GM23338 (cell line): ENCODE results near the gene ARHGEF17. TPM values are rescaled to one million over a fixed set of nuclear protein-coding genes. Genes with fewer than 3 reads are reported as not detected.

Experiments used
- ATAC-seq: fragments of 200-7000 bp; cut with Tn5 transposase; 3 replicates; pipeline ENCODE4 v1.9.1; 2020
- DNase-seq: peaks from one replicate; pipeline ENCODE4 v3.0.0-alpha.2; 2015; ENCODE audit warnings: low spot score
- H2AFZ ChIP-seq: fragments of 200-600 bp; sonication (generic); 2 replicates; pipeline ENCODE4 v1.8.0; 2016; ENCODE audit warnings: antibody characterized with exemption, mild to moderate bottlenecking, moderate library complexity
- H3F3A ChIP-seq: fragments of 200-600 bp; sonication (generic); replicated peaks from 2 replicates; pipeline ENCODE4 v1.8.0; 2017; ENCODE audit warnings: antibody characterized with exemption, mixed run types, low read depth
- H3K27ac ChIP-seq: fragments of 200-600 bp; sonication (generic); 2 replicates; pipeline ENCODE4 v1.6.1; 2016; ENCODE audit warnings: low read depth
- H3K27me3 ChIP-seq: fragments of 200-600 bp; sonication (generic); 2 replicates; pipeline ENCODE4 v1.8.0; 2016; ENCODE audit warnings: mild to moderate bottlenecking, mixed run types, moderate library complexity; ENCODE audit not compliant: insufficient read depth
- H3K36me3 ChIP-seq: fragments of 200-600 bp; sonication (generic); 2 replicates; pipeline ENCODE4 v1.8.0; 2016; ENCODE audit warnings: mild to moderate bottlenecking; ENCODE audit not compliant: insufficient read depth
- H3K4me1 ChIP-seq: fragments of 200-600 bp; sonication (generic); 2 replicates; pipeline ENCODE4 v1.8.0; 2016; ENCODE audit warnings: mild to moderate bottlenecking, moderate library complexity; ENCODE audit not compliant: insufficient read depth
- H3K4me2 ChIP-seq: fragments of 200-600 bp; sonication (generic); 2 replicates; pipeline ENCODE4 v1.7.1; 2017; ENCODE audit warnings: mixed run types
- H3K4me3 ChIP-seq: fragments of 200-600 bp; sonication (generic); 2 replicates; pipeline ENCODE4 v1.6.1; 2016; ENCODE audit warnings: mixed run types
- H3K79me2 ChIP-seq: fragments of 200-600 bp; sonication (generic); replicated peaks from 2 replicates; pipeline ENCODE4 v1.8.0; 2017; ENCODE audit warnings: mild to moderate bottlenecking; ENCODE audit not compliant: insufficient read depth
- H3K9me2 ChIP-seq: fragments of 200-600 bp; sonication (generic); 2 replicates; pipeline ENCODE4 v1.8.0; 2017; ENCODE audit not compliant: insufficient read depth
- H4K20me1 ChIP-seq: fragments of 200-600 bp; sonication (generic); replicated peaks from 2 replicates; pipeline ENCODE4 v1.8.0; 2017; ENCODE audit warnings: mild to moderate bottlenecking; ENCODE audit not compliant: insufficient read depth
- H3K27ac Mint-ChIP-seq: 2 replicates; pipeline ENCODE4 v1.8.0; 2020; ENCODE audit warnings: inconsistent platforms, mild to moderate bottlenecking, moderate library complexity, mixed read lengths
- H3K27me3 Mint-ChIP-seq: 3 replicates; pipeline ENCODE4 v1.8.0; 2022; ENCODE audit warnings: low read depth, mild to moderate bottlenecking, moderate library complexity, mixed read lengths, inconsistent platforms; ENCODE audit not compliant: insufficient read depth, poor library complexity
- H3K36me3 Mint-ChIP-seq: 3 replicates; pipeline ENCODE4 v1.8.0; 2021; ENCODE audit warnings: low read depth, mild to moderate bottlenecking, inconsistent platforms, moderate library complexity, mixed read lengths
- H3K4me1 Mint-ChIP-seq: 3 replicates; pipeline ENCODE4 v1.8.0; 2020; ENCODE audit warnings: mild to moderate bottlenecking, inconsistent platforms, mixed read lengths
- H3K4me3 Mint-ChIP-seq: 3 replicates; pipeline ENCODE4 v1.8.0; 2021; ENCODE audit warnings: moderate library complexity, mild to moderate bottlenecking, inconsistent platforms, mixed read lengths
- H3K9me3 Mint-ChIP-seq: 3 replicates; pipeline ENCODE4 v1.8.0; 2020; ENCODE audit warnings: moderate library complexity, mild to moderate bottlenecking, inconsistent platforms, mixed read lengths
- CREB1 ChIP-seq: fragments of 250-450 bp; sonication (Bioruptor Pico); IDR thresholded peaks from 2 replicates; pipeline ENCODE4 v1.5.0; 2020; ENCODE audit warnings: low read depth, mild to moderate bottlenecking, moderate library complexity
- EZH2 ChIP-seq: fragments of 200-600 bp; sonication (generic); IDR thresholded peaks from one replicate; pipeline ENCODE4 v1.8.0; 2017; ENCODE audit warnings: antibody characterized with exemption, mild to moderate bottlenecking, low read depth; ENCODE audit not compliant: unreplicated experiment
- EZH2phosphoT487 ChIP-seq: fragments of 200-600 bp; sonication (generic); IDR thresholded peaks from one replicate; pipeline ENCODE4 v1.8.1; 2018; ENCODE audit warnings: antibody characterized with exemption; ENCODE audit not compliant: unreplicated experiment
- JUNB ChIP-seq: IDR thresholded peaks from one replicate; pipeline ENCODE4 v1.6.1; 2016; ENCODE audit warnings: antibody characterized with exemption; ENCODE audit not compliant: unreplicated experiment
- NANOG ChIP-seq: IDR thresholded peaks from 2 replicates; pipeline ENCODE4 v1.6.1; 2016; ENCODE audit warnings: antibody characterized with exemption, borderline replicate concordance
- POLR2AphosphoS5 ChIP-seq: IDR thresholded peaks from 2 replicates; pipeline ENCODE4 v1.6.1; 2016; ENCODE audit warnings: antibody characterized with exemption, low read depth
- REST ChIP-seq: IDR thresholded peaks from one replicate; pipeline ENCODE4 v1.6.1; 2018; ENCODE audit warnings: antibody characterized with exemption; ENCODE audit not compliant: unreplicated experiment
- STAT1 ChIP-seq: IDR thresholded peaks from one replicate; pipeline ENCODE4 v1.6.1; 2016; ENCODE audit warnings: antibody characterized with exemption; ENCODE audit not compliant: unreplicated experiment
- ZNF114 ChIP-seq: fragments of 250-450 bp; sonication (Bioruptor Pico); IDR thresholded peaks from 2 replicates; pipeline ENCODE4 v1.5.0; 2020; ENCODE audit warnings: mild to moderate bottlenecking, moderate library complexity
- ZNF331 ChIP-seq: fragments of 250-450 bp; sonication (Bioruptor Pico); IDR thresholded peaks from 2 replicates; pipeline ENCODE4 v1.5.0; 2020; ENCODE audit warnings: low read depth, mild to moderate bottlenecking, moderate library complexity
- polyA plus RNA-seq: library from polyadenylated mRNA; unstranded; fragments of >200 nt; fragmentation: Nextera tagmentation; extraction: Ambion mirVana; gene quantifications from 2 replicates; pipeline ENCODE4 v1.2.1, GENCODE V29; 2016
- total RNA-seq: library from RNA; depleted of rRNA; stranded (reverse); fragments of >200 nt; shearing (Covaris generic); gene quantifications from 2 replicates; pipeline ENCODE4 v1.2.3, GENCODE V29; 2014
- TF ChIP-seq, protein P1 (sequence below): IDR thresholded peaks from 2 replicates; pipeline ENCODE4 v1.6.1; 2016; ENCODE audit warnings: antibody characterized with exemption
- TF ChIP-seq, protein P2 (sequence below): fragments of 250-450 bp; sonication (Bioruptor Pico); IDR thresholded peaks from 2 replicates; pipeline ENCODE4 v1.5.0; 2020; ENCODE audit warnings: mild to moderate bottlenecking, moderate library complexity
- TF ChIP-seq, protein P3 (sequence below), 2 experiments: fragments of 200-600 bp in 1 of 2; sonication (generic) in 1 of 2; conservative IDR thresholded peaks; 2 replicates each; pipeline versions ENCODE4 v1.5.1 to v1.6.1; 2016 to 2017; ENCODE audit warnings: antibody characterized with exemption in 2 of 2, low read depth in 2 of 2, mild to moderate bottlenecking in 2 of 2, moderate library complexity in 1 of 2

ARHGEF17 gene
- total and polyA plus RNA-seq, 2 experiments from 2014 or later = 2.9 to 15.0 TPM

- Histone ChIP-seq H3K27me3 (no peaks in the 10 kb centered on the region), H3K4me1 (peaks cover 33% of the 10 kb centered on the region), H3K79me2 (peaks cover 5% of the 10 kb centered on the region; the same call in 1 of the 2 replicates), H3F3A (no peaks in the 10 kb centered on the region), H3K9me2 (no peaks in the 10 kb centered on the region), H3K27ac (no peak overlapping the region), H4K20me1 (no peaks in the 10 kb centered on the region; the same call in none of the 2 replicates), H3K36me3 (no peaks in the 10 kb centered on the region), H2AFZ (0 out of 2 replicates have a peak overlapping the region, but pooled peaks have one; percentile 23), H3K4me3 (no peak overlapping the region), H3K4me2 (peak overlapping the region; percentile 71)
- peak overlapping the region; percentile 53; the same call in 1 of the 3 replicates for H3K4me3 Mint-ChIP-seq
- H3K27ac Mint-ChIP-seq = no peak overlapping the region
- no peaks in the 10 kb centered on the region for H3K9me3 Mint-ChIP-seq
- peaks cover 42% of the 10 kb centered on the region for H3K4me1 Mint-ChIP-seq
- H3K36me3 Mint-ChIP-seq = no peaks in the 10 kb centered on the region
- ATAC-seq (peak; percentile 13), DNase-seq (no peak)
- TF ChIP-seq EZH2phosphoT487 (no peak), STAT1 (no peak), ZNF114 (CRISPR knock-in tag) (no peak), POLR2AphosphoS5 (no peak), CREB1 (no peak), EZH2 (no peak), JUNB (no peak), ZNF331 (CRISPR knock-in tag) (no peak), NANOG (no peak), REST (no peak)
- TF ChIP-seq, protein P1, sequence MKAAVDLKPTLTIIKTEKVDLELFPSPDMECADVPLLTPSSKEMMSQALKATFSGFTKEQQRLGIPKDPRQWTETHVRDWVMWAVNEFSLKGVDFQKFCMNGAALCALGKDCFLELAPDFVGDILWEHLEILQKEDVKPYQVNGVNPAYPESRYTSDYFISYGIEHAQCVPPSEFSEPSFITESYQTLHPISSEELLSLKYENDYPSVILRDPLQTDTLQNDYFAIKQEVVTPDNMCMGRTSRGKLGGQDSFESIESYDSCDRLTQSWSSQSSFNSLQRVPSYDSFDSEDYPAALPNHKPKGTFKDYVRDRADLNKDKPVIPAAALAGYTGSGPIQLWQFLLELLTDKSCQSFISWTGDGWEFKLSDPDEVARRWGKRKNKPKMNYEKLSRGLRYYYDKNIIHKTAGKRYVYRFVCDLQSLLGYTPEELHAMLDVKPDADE = no peak
- TF ChIP-seq, protein P2, sequence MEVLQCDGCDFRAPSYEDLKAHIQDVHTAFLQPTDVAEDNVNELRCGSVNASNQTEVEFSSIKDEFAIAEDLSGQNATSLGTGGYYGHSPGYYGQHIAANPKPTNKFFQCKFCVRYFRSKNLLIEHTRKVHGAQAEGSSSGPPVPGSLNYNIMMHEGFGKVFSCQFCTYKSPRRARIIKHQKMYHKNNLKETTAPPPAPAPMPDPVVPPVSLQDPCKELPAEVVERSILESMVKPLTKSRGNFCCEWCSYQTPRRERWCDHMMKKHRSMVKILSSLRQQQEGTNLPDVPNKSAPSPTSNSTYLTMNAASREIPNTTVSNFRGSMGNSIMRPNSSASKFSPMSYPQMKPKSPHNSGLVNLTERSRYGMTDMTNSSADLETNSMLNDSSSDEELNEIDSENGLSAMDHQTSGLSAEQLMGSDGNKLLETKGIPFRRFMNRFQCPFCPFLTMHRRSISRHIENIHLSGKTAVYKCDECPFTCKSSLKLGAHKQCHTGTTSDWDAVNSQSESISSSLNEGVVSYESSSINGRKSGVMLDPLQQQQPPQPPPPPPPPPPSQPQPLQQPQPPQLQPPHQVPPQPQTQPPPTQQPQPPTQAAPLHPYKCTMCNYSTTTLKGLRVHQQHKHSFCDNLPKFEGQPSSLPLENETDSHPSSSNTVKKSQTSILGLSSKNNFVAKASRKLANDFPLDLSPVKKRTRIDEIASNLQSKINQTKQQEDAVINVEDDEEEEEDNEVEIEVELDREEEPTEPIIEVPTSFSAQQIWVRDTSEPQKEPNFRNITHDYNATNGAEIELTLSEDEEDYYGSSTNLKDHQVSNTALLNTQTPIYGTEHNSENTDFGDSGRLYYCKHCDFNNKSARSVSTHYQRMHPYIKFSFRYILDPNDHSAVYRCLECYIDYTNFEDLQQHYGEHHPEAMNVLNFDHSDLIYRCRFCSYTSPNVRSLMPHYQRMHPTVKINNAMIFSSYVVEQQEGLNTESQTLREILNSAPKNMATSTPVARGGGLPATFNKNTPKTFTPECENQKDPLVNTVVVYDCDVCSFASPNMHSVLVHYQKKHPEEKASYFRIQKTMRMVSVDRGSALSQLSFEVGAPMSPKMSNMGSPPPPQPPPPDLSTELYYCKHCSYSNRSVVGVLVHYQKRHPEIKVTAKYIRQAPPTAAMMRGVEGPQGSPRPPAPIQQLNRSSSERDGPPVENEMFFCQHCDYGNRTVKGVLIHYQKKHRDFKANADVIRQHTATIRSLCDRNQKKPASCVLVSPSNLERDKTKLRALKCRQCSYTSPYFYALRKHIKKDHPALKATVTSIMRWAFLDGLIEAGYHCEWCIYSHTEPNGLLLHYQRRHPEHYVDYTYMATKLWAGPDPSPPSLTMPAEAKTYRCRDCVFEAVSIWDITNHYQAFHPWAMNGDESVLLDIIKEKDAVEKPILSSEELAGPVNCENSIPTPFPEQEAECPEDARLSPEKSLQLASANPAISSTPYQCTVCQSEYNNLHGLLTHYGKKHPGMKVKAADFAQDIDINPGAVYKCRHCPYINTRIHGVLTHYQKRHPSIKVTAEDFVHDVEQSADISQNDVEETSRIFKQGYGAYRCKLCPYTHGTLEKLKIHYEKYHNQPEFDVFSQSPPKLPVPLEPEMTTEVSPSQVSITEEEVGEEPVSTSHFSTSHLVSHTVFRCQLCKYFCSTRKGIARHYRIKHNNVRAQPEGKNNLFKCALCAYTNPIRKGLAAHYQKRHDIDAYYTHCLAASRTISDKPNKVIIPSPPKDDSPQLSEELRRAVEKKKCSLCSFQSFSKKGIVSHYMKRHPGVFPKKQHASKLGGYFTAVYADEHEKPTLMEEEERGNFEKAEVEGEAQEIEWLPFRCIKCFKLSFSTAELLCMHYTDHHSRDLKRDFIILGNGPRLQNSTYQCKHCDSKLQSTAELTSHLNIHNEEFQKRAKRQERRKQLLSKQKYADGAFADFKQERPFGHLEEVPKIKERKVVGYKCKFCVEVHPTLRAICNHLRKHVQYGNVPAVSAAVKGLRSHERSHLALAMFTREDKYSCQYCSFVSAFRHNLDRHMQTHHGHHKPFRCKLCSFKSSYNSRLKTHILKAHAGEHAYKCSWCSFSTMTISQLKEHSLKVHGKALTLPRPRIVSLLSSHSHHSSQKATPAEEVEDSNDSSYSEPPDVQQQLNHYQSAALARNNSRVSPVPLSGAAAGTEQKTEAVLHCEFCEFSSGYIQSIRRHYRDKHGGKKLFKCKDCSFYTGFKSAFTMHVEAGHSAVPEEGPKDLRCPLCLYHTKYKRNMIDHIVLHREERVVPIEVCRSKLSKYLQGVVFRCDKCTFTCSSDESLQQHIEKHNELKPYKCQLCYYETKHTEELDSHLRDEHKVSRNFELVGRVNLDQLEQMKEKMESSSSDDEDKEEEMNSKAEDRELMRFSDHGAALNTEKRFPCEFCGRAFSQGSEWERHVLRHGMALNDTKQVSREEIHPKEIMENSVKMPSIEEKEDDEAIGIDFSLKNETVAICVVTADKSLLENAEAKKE (CRISPR knock-in tag) = no peak
- TF ChIP-seq, protein P3, sequence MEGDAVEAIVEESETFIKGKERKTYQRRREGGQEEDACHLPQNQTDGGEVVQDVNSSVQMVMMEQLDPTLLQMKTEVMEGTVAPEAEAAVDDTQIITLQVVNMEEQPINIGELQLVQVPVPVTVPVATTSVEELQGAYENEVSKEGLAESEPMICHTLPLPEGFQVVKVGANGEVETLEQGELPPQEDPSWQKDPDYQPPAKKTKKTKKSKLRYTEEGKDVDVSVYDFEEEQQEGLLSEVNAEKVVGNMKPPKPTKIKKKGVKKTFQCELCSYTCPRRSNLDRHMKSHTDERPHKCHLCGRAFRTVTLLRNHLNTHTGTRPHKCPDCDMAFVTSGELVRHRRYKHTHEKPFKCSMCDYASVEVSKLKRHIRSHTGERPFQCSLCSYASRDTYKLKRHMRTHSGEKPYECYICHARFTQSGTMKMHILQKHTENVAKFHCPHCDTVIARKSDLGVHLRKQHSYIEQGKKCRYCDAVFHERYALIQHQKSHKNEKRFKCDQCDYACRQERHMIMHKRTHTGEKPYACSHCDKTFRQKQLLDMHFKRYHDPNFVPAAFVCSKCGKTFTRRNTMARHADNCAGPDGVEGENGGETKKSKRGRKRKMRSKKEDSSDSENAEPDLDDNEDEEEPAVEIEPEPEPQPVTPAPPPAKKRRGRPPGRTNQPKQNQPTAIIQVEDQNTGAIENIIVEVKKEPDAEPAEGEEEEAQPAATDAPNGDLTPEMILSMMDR (conservative IDR thresholded peaks at IDR 0.05; ENCODE audit: low read depth in 2 of 2) = no peak
- peaks cover 18% of the 10 kb centered on the region for H3K27me3 Mint-ChIP-seq
Measured at GRCh38 chr11:73324116-73324515, 16.0 kb downstream of the ARHGEF17 start.
